Amniotic stem cell (primary cell): ENCODE results near the gene MMGT1.
"Not testable (repeated sequence)": the region's sequence is repeated elsewhere in the genome, so short reads cannot be mapped to it uniquely, and the experiment has no call there.

Experiments used
- DNase-seq: peaks from one replicate; lab custom pipeline; 2025; lab: John Stamatoyannopoulos, UW

The MMGT1 gene

GRCh38 chrX:135923353-135923752, 50.4 kb downstream of the MMGT1 start:
- no peak for DNase-seq

GRCh38 chrX:135920516-135920915, 53.3 kb downstream of the MMGT1 start:
- DNase-seq = not testable (repeated sequence)

GRCh38 chrX:135914404-135914803, 59.4 kb downstream of the MMGT1 start:
- DNase-seq = no peak
